HCT116 (cell line): ENCODE measurements around the gene AMPD3. TPM values are rescaled to one million over a fixed set of nuclear protein-coding genes. Genes with fewer than 3 reads are reported as not detected.

Experiments used
- ATAC-seq: fragments of 200-7000 bp; cut with Tn5 transposase; 2 replicates; pipeline ENCODE4 v1.9.1; 2020; ENCODE audit warnings: mild to moderate bottlenecking, moderate library complexity
- BruUV-seq: library from RNA; stranded (reverse); fragments of 400-500 nt; replicated peaks from 2 replicates; lab custom pipeline; 2021; lab: Mats Ljungman, UMichigan
- CTCF ChIA-PET: fragments of 300-600 bp; sonication (Branson Sonifier 250); formaldehyde crosslinking; loops from one replicate; lab custom pipeline; 2021; ENCODE audit warnings: antibody characterized with exemption; lab: Charles Lee
- POLR2A ChIA-PET: fragments of 300-600, 350-600 bp; sonication (Branson Sonifier 250); formaldehyde crosslinking; loops from one replicate; lab custom pipeline; 2021; ENCODE audit warnings: antibody characterized with exemption; lab: Charles Lee
- RAD21 ChIA-PET, 2 experiments: fragments of 300-600 bp; sonication (Branson Sonifier 250); formaldehyde crosslinking; loops; one replicate each; lab custom pipeline; 2023; ENCODE audit warnings: low total read pairs in 2 of 2; ENCODE audit not compliant: uncharacterized antibody in 2 of 2, unreplicated experiment in 2 of 2, low non-redundant PET in 1 of 2; lab: Charles Lee
- DNase-seq: peaks from one replicate; pipeline ENCODE4 v3.0.0-alpha.2; 2010; ENCODE audit warnings: low read depth, low spot score
- H2AFZ ChIP-seq: fragments of 200-600 bp; shearing (Covaris generic), sonication (generic); 2 replicates; pipeline ENCODE4 v1.6.1; 2017; ENCODE audit warnings: low read depth, mixed run types, mixed read lengths, antibody characterized with exemption, low read length; ENCODE audit not compliant: poor library complexity, severe bottlenecking
- H3K27ac ChIP-seq: 2 replicates; pipeline ENCODE4 v1.5.1; 2012; ENCODE audit warnings: low read depth, low read length
- H3K27me3 ChIP-seq: fragments of 200-600 bp; sonication (generic); 2 replicates; pipeline ENCODE4 v1.6.1; 2016; ENCODE audit warnings: mixed run types, low read length, mixed read lengths; ENCODE audit not compliant: insufficient read depth
- H3K36me3 ChIP-seq, 2 experiments: fragments of 200-500 bp in 1 of 2; fragments of 200-600 bp in 1 of 2; sonication (Bioruptor generic) in 1 of 2; sonication (generic) in 1 of 2; 2 replicates each; pipeline versions ENCODE4 v1.5.1 to v1.6.1; 2014 to 2016; ENCODE audit warnings: low read length in 2 of 2, inconsistent platforms in 1 of 2, mixed read lengths in 1 of 2, mixed run types in 1 of 2; ENCODE audit not compliant: insufficient read depth in 2 of 2, control insufficient read depth in 1 of 2
- H3K4me1 ChIP-seq, 2 experiments: fragments of 200-600 bp in 1 of 2; sonication (generic) in 1 of 2; 2 replicates each; pipeline versions ENCODE4 v1.5.1 to v1.6.1; 2012 to 2017; ENCODE audit warnings: low read length in 2 of 2, inconsistent platforms in 1 of 2, mild to moderate bottlenecking in 1 of 2, mixed read lengths in 1 of 2, mixed run types in 1 of 2, moderate library complexity in 1 of 2; ENCODE audit not compliant: insufficient read depth in 2 of 2, control insufficient read depth in 1 of 2
- H3K4me2 ChIP-seq: fragments of 200-600 bp; sonication (generic); 2 replicates; pipeline ENCODE4 v1.6.1; 2017; ENCODE audit warnings: mixed run types, low read length, mixed read lengths
- H3K4me3 ChIP-seq, 2 experiments: fragments of 200-600 bp in 1 of 2; sonication (generic) in 1 of 2; replicated peaks in 1 of 2; 2 replicates each; pipeline ENCODE4 v1.5.1; 2011 to 2016; ENCODE audit warnings: low read length in 2 of 2, control low read depth in 1 of 2, low read depth in 1 of 2, mild to moderate bottlenecking in 1 of 2, mixed read lengths in 1 of 2, mixed run types in 1 of 2
- H3K79me2 ChIP-seq: fragments of 200-600 bp; sonication (generic); 2 replicates; pipeline ENCODE4 v1.6.1; 2017; ENCODE audit warnings: mild to moderate bottlenecking, mixed run types, low read length, moderate library complexity, mixed read lengths; ENCODE audit not compliant: insufficient read depth
- H3K9ac ChIP-seq: fragments of 200-600 bp; sonication (generic); 2 replicates; pipeline ENCODE4 v1.6.1; 2016; ENCODE audit warnings: low read length, mixed read lengths
- H3K9me2 ChIP-seq: fragments of 200-600 bp; sonication (generic), shearing (Covaris generic); 2 replicates; pipeline ENCODE4 v1.6.1; 2017; ENCODE audit warnings: mixed run types, mild to moderate bottlenecking, moderate library complexity; ENCODE audit not compliant: insufficient read depth
- H3K9me3 ChIP-seq, 2 experiments: fragments of 200-500 bp in 1 of 2; fragments of 200-600 bp in 1 of 2; sonication (Bioruptor generic) in 1 of 2; sonication (generic) in 1 of 2; 2 replicates each; pipeline ENCODE4 v1.6.1; 2014 to 2017; ENCODE audit warnings: low read length in 2 of 2, mixed read lengths in 2 of 2, inconsistent platforms in 1 of 2, low read depth in 1 of 2, mild to moderate bottlenecking in 1 of 2, mixed run types in 1 of 2, moderate library complexity in 1 of 2; ENCODE audit not compliant: control insufficient read depth in 1 of 2, insufficient read depth in 1 of 2
- H4K20me1 ChIP-seq: fragments of 200-600 bp; sonication (generic), shearing (Covaris generic); 2 replicates; pipeline ENCODE4 v1.6.1; 2017; ENCODE audit warnings: mixed run types, mild to moderate bottlenecking, moderate library complexity; ENCODE audit not compliant: insufficient read depth
- CBX3 ChIP-seq: IDR thresholded peaks from 2 replicates; pipeline ENCODE4 v1.6.1; 2012; ENCODE audit warnings: low read depth
- CEBPB ChIP-seq: IDR thresholded peaks from 2 replicates; pipeline ENCODE4 v1.6.1; 2012; ENCODE audit warnings: low read depth
- EGR1 ChIP-seq: IDR thresholded peaks from 2 replicates; pipeline ENCODE4 v1.6.1; 2012; ENCODE audit warnings: low read depth
- EZH2 ChIP-seq: fragments of 200-600 bp; sonication (generic); IDR thresholded peaks from 2 replicates; pipeline ENCODE4 v1.6.1; 2017; ENCODE audit warnings: antibody characterized with exemption, mixed run types
- EZH2phosphoT487 ChIP-seq: fragments of 200-600 bp; IDR thresholded peaks from 2 replicates; pipeline ENCODE4 v1.6.1; 2018; ENCODE audit warnings: antibody characterized with exemption, borderline replicate concordance
- FOSL1 ChIP-seq: IDR thresholded peaks from 2 replicates; pipeline ENCODE4 v1.6.1; 2012; ENCODE audit warnings: low read depth
- JUND ChIP-seq: IDR thresholded peaks from 2 replicates; pipeline ENCODE4 v1.6.1; 2012
- POLR2A ChIP-seq: IDR thresholded peaks from 2 replicates; pipeline ENCODE4 v1.7.0; 2011; ENCODE audit warnings: borderline replicate concordance; ENCODE audit not compliant: insufficient read depth, insufficient read length; ENCODE audit errors: extremely low read depth
- RAD21 ChIP-seq: IDR thresholded peaks from 2 replicates; pipeline ENCODE4 v1.6.1; 2012; ENCODE audit warnings: low read depth, mild to moderate bottlenecking
- SP1 ChIP-seq: IDR thresholded peaks from 2 replicates; pipeline ENCODE4 v1.6.1; 2012; ENCODE audit warnings: low read depth
- TCF7L2 ChIP-seq: IDR thresholded peaks from 2 replicates; pipeline ENCODE4 v1.7.0; 2011; ENCODE audit warnings: borderline replicate concordance, inconsistent platforms; ENCODE audit not compliant: insufficient read depth, insufficient read length; ENCODE audit errors: extremely low read depth
- YY1 ChIP-seq: IDR thresholded peaks from 2 replicates; pipeline ENCODE4 v1.6.1; 2011; ENCODE audit warnings: low read length, low read depth, moderate library complexity, mild to moderate bottlenecking; ENCODE audit not compliant: insufficient replicate concordance; ENCODE audit errors: extremely low read depth
- intact Hi-C: fragments of 100-400 bp; cut with micrococcal nuclease; formaldehyde crosslinking; loops from 2 replicates; pipeline ENCODE4 v1.10.0; 2022
- total RNA-seq: library from RNA; stranded (reverse); gene quantifications from one replicate; pipeline ENCODE4 v1.2.1, GENCODE V29; 2021; ENCODE audit not compliant: unreplicated experiment
- TF ChIP-seq, protein P1 (sequence below): IDR thresholded peaks from 2 replicates; pipeline ENCODE4 v1.6.1; 2012
- TF ChIP-seq, protein P2 (sequence below): IDR thresholded peaks from 2 replicates; pipeline ENCODE4 v1.6.1; 2012; ENCODE audit warnings: low read depth
- TF ChIP-seq, protein P3 (sequence below): IDR thresholded peaks from 2 replicates; pipeline ENCODE4 v1.6.1; 2011; ENCODE audit warnings: mild to moderate bottlenecking, low read length, moderate library complexity; ENCODE audit not compliant: insufficient replicate concordance; ENCODE audit errors: extremely low read depth

AMPD3 gene
- total RNA-seq, 1 experiment from 2014 or later, result 25.9 TPM

DNA sequence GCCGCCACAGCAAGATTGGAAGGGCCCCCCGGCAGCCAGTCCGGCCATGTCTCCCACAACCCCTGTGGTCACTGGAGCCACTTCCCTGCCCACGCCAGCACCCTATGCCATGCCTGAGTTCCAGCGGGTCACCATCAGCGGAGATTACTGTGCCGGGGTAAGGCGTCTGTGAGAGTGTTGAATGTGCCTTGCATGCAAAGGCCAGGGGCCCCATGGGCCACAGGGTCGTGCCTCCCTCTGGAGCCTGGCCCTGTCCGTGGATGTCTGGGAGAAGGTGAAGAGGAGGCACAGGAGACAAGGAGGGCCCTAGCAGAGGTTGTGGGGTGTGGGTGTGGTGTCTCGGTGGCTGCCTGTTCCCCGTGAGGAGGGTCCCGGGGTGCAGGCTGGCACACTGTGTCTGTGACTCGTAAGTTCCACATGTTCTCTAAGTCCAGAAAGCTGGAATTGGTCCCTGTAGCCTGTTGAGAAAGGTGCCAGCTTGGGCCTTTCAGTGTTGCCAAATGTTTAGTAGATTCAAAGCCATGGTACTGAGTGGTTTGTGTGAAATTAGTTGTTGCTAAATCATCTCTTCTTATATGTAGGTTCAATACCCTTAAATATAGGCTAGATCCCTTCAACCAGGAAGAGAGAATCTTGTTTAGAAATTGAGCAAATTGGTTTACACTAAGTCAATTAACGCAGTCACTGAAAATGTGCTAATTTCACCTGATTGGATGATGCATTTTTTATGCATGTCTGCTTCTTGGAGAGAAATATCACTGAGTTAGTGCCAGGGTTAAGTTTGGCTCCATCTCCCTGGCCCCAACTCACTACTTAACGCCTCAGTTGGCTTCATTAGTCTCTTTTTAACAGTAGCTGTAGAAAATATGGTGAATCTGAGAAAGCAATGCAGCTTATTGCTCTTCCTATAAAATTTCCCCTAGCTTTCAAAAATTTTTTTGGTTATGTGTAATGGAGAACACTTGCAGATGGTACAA lies 23.8 kb downstream of the AMPD3 start:
- Histone ChIP-seq H2AFZ (no peak overlapping the region), H3K9me3 (no peaks in the 10 kb centered on the region), H3K4me2 (no peak overlapping the region), H3K4me3 (no peak overlapping the region), H3K27me3 (no peaks in the 10 kb centered on the region), H3K9ac (no peak overlapping the region), H3K27ac (no peak overlapping the region), H3K36me3 (peaks cover 0 to 21% of the 10 kb centered on the region in 2 experiments; a peak in 2 of 4 replicates), H3K4me1 (no peaks in the 10 kb centered on the region), H4K20me1 (no peaks in the 10 kb centered on the region), H3K79me2 (peaks cover 5% of the 10 kb centered on the region), H3K9me2 (no peaks in the 10 kb centered on the region)
- ChIA-PET POLR2A (interaction anchor here (0.9 kb wide), 1 partner anchor 9 kb away, joined by 3 read pairs; no protein-coding TSS in a partner anchor), RAD21 (no interaction called here), CTCF (no interaction called here)
- intact Hi-C loops, result no loop called here
- no peak for DNase-seq
- TF ChIP-seq CEBPB (no peak), RAD21 (no peak), TCF7L2 (no peak), POLR2A (no peak), EZH2phosphoT487 (no peak), EZH2 (no peak), CBX3 (no peak), FOSL1 (no peak), EGR1 (no peak), YY1 (no peak), SP1 (no peak), JUND (no peak)
- TF ChIP-seq, protein P1, sequence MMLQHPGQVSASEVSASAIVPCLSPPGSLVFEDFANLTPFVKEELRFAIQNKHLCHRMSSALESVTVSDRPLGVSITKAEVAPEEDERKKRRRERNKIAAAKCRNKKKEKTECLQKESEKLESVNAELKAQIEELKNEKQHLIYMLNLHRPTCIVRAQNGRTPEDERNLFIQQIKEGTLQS, result no peak
- TF ChIP-seq, protein P2, sequence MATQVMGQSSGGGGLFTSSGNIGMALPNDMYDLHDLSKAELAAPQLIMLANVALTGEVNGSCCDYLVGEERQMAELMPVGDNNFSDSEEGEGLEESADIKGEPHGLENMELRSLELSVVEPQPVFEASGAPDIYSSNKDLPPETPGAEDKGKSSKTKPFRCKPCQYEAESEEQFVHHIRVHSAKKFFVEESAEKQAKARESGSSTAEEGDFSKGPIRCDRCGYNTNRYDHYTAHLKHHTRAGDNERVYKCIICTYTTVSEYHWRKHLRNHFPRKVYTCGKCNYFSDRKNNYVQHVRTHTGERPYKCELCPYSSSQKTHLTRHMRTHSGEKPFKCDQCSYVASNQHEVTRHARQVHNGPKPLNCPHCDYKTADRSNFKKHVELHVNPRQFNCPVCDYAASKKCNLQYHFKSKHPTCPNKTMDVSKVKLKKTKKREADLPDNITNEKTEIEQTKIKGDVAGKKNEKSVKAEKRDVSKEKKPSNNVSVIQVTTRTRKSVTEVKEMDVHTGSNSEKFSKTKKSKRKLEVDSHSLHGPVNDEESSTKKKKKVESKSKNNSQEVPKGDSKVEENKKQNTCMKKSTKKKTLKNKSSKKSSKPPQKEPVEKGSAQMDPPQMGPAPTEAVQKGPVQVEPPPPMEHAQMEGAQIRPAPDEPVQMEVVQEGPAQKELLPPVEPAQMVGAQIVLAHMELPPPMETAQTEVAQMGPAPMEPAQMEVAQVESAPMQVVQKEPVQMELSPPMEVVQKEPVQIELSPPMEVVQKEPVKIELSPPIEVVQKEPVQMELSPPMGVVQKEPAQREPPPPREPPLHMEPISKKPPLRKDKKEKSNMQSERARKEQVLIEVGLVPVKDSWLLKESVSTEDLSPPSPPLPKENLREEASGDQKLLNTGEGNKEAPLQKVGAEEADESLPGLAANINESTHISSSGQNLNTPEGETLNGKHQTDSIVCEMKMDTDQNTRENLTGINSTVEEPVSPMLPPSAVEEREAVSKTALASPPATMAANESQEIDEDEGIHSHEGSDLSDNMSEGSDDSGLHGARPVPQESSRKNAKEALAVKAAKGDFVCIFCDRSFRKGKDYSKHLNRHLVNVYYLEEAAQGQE, result no peak
- TF ChIP-seq, protein P3, sequence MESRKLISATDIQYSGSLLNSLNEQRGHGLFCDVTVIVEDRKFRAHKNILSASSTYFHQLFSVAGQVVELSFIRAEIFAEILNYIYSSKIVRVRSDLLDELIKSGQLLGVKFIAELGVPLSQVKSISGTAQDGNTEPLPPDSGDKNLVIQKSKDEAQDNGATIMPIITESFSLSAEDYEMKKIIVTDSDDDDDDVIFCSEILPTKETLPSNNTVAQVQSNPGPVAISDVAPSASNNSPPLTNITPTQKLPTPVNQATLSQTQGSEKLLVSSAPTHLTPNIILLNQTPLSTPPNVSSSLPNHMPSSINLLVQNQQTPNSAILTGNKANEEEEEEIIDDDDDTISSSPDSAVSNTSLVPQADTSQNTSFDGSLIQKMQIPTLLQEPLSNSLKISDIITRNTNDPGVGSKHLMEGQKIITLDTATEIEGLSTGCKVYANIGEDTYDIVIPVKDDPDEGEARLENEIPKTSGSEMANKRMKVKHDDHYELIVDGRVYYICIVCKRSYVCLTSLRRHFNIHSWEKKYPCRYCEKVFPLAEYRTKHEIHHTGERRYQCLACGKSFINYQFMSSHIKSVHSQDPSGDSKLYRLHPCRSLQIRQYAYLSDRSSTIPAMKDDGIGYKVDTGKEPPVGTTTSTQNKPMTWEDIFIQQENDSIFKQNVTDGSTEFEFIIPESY, result no peak
- no peak for ATAC-seq
- no TSS peak for BruUV-seq
